Skin of body (tissue), 2 donors: ENCODE measurements around the gene SLC25A6. TPM values are rescaled to one million over a fixed set of nuclear protein-coding genes. Genes with fewer than 3 reads are reported as not detected.
"Not testable (repeated sequence)": the region's sequence is repeated elsewhere in the genome, so short reads cannot be mapped to it uniquely, and the experiment has no call there.

ENCODE experiments used
- DNase-seq: peaks from one replicate; lab custom pipeline; 2025; lab: John Stamatoyannopoulos, UW
- total RNA-seq: library from RNA; depleted of rRNA; stranded (reverse); fragments of >200 nt; gene quantifications from one replicate; pipeline ENCODE4 v1.2.3, GENCODE V29; 2014

The SLC25A6 gene
- 126 TPM for total RNA-seq

GRCh38 chrX:1391707-1392375 is at the start of gene SLC25A6:
SLC25A6 (minus strand) TSS chrX:1392113; CDS start chrX:1392009, 104 bp downstream.
- DNase-seq = no peak

GRCh38 chrX:1440506-1440905 is 48.6 kb upstream of the SLC25A6 start:
- no peak for DNase-seq

GRCh38 chrX:1435241-1435895 is 43.5 kb upstream of the SLC25A6 start:
- DNase-seq = no peak

- DNase-seq = no peak
Observed at GRCh38 chrX:1434871-1435240, 42.9 kb upstream of the SLC25A6 start.

GRCh38 chrX:1433646-1434357 is 41.9 kb upstream of the SLC25A6 start:
- DNase-seq = no peak

- no peak for DNase-seq
Observed at GRCh38 chrX:1430451-1430850, 38.5 kb upstream of the SLC25A6 start.

- no peak for DNase-seq
Observed at GRCh38 chrX:1427756-1428155, 35.8 kb upstream of the SLC25A6 start.

GRCh38 chrX:1426321-1426720 is 34.4 kb upstream of the SLC25A6 start:
- not testable (repeated sequence) for DNase-seq

GRCh38 chrX:1425381-1425780 is 33.5 kb upstream of the SLC25A6 start:
- DNase-seq = no peak

GRCh38 chrX:1424147-1424851 is 32.4 kb upstream of the SLC25A6 start:
- DNase-seq = no peak

GRCh38 chrX:1423215-1423614 is 31.3 kb upstream of the SLC25A6 start:
- no peak for DNase-seq

- no peak for DNase-seq
Observed at GRCh38 chrX:1422135-1422465, 30.2 kb upstream of the SLC25A6 start.

- no peak for DNase-seq
Observed at GRCh38 chrX:1421433-1422134, 29.7 kb upstream of the SLC25A6 start.

- DNase-seq = no peak
Observed at GRCh38 chrX:1420371-1420770, 28.5 kb upstream of the SLC25A6 start.

- no peak for DNase-seq
Observed at GRCh38 chrX:1419545-1420355, 27.8 kb upstream of the SLC25A6 start.

GRCh38 chrX:1418901-1419544 is 27.1 kb upstream of the SLC25A6 start:
- DNase-seq = no peak

GRCh38 chrX:1417921-1418771 is 26.2 kb upstream of the SLC25A6 start:
- DNase-seq = no peak

GRCh38 chrX:1416965-1417760 is 25.2 kb upstream of the SLC25A6 start:
- no peak for DNase-seq
